PC-3 (cell line): ENCODE measurements around the gene GBE1. TPM values are rescaled to one million over a fixed set of nuclear protein-coding genes. Genes with fewer than 3 reads are reported as not detected.

Experiments
- ATAC-seq: fragments of 200-7000 bp; cut with Tn5 transposase; 2 replicates; pipeline ENCODE4 v1.9.1; 2020; ENCODE audit warnings: mild to moderate bottlenecking, moderate library complexity
- BruUV-seq: library from RNA; stranded (reverse); fragments of 400-500 nt; replicated peaks from 2 replicates; lab custom pipeline; 2021; lab: Mats Ljungman, UMichigan
- CTCF ChIA-PET: fragments of 300-600 bp; sonication (Branson Sonifier 250); formaldehyde crosslinking; loops from one replicate; lab custom pipeline; 2022; ENCODE audit warnings: antibody characterized with exemption; lab: Charles Lee
- POLR2A ChIA-PET: fragments of 300-600 bp; sonication (Branson Sonifier 250); formaldehyde crosslinking; loops from one replicate; lab custom pipeline; 2022; ENCODE audit warnings: antibody characterized with exemption; ENCODE audit not compliant: unreplicated experiment; lab: Charles Lee
- DNase-seq: peaks from one replicate; pipeline ENCODE4 v3.0.0-alpha.2; 2015
- H2AFZ ChIP-seq: fragments of 300-600 bp; sonication (generic); 2 replicates; pipeline ENCODE4 v1.6.0; 2016; ENCODE audit warnings: antibody characterized with exemption, low read length
- H3F3A ChIP-seq: fragments of 300-600 bp; sonication (generic); one replicate; pipeline ENCODE4 v1.6.0; 2017; ENCODE audit warnings: antibody characterized with exemption, low read length, control low read depth, mild to moderate bottlenecking; ENCODE audit not compliant: unreplicated experiment
- H3K27ac ChIP-seq: fragments of 300-600 bp; sonication (generic); 2 replicates; pipeline ENCODE4 v1.5.1; 2016; ENCODE audit warnings: mild to moderate bottlenecking, low read length
- H3K27me3 ChIP-seq: fragments of 300-600 bp; sonication (generic); 2 replicates; pipeline ENCODE4 v1.6.1; 2016; ENCODE audit warnings: low read length, mixed read lengths
- H3K36me3 ChIP-seq: fragments of 300-600 bp; sonication (generic); 2 replicates; pipeline ENCODE4 v1.6.1; 2016; ENCODE audit warnings: low read depth, mixed run types, low read length, mixed read lengths
- H3K4me1 ChIP-seq: fragments of 300-600 bp; sonication (generic); 2 replicates; pipeline ENCODE4 v1.5.1; 2016; ENCODE audit warnings: low read length; ENCODE audit not compliant: insufficient read depth
- H3K4me2 ChIP-seq: fragments of 300-600 bp; sonication (generic); 2 replicates; pipeline ENCODE4 v1.6.0; 2016; ENCODE audit warnings: low read length
- H3K4me3 ChIP-seq: fragments of 300-600 bp; sonication (generic); 2 replicates; pipeline ENCODE4 v1.5.1; 2016; ENCODE audit warnings: mild to moderate bottlenecking, low read length, mixed read lengths
- H3K79me2 ChIP-seq: fragments of 300-600 bp; sonication (generic); 2 replicates; pipeline ENCODE4 v1.6.1; 2017; ENCODE audit warnings: low read length, mixed read lengths
- H3K9ac ChIP-seq: fragments of 300-600 bp; sonication (generic); 2 replicates; pipeline ENCODE4 v1.6.0; 2016; ENCODE audit warnings: mild to moderate bottlenecking, low read length
- H3K9me2 ChIP-seq: fragments of 300-600 bp; sonication (generic); replicated peaks from 2 replicates; pipeline ENCODE4 v1.6.1; 2016; ENCODE audit warnings: mixed run types, low read length, mixed read lengths
- H3K9me3 ChIP-seq: fragments of 300-600 bp; sonication (generic); 2 replicates; pipeline ENCODE4 v1.6.1; 2016; ENCODE audit warnings: low read length, mixed read lengths
- H4K20me1 ChIP-seq: fragments of 300-600 bp; sonication (generic); 2 replicates; pipeline ENCODE4 v1.6.1; 2016; ENCODE audit warnings: low read length, mixed read lengths
- CTCF ChIP-seq: fragments of 300-600 bp; sonication (generic); conservative IDR thresholded peaks from 2 replicates; pipeline ENCODE4 v1.5.1; 2017; ENCODE audit warnings: antibody characterized with exemption, low read depth, mild to moderate bottlenecking, low read length
- EZH2 ChIP-seq: fragments of 300-600 bp; sonication (generic); IDR thresholded peaks from one replicate; pipeline ENCODE4 v1.6.1; 2017; ENCODE audit warnings: antibody characterized with exemption, mild to moderate bottlenecking, low read length; ENCODE audit not compliant: unreplicated experiment
- EZH2phosphoT487 ChIP-seq: fragments of 300-600 bp; sonication (generic); IDR thresholded peaks from 2 replicates; pipeline ENCODE4 v1.6.1; 2018; ENCODE audit warnings: mild to moderate bottlenecking, antibody characterized with exemption, low read length, borderline replicate concordance
- intact Hi-C: fragments of 100-400 bp; cut with micrococcal nuclease; formaldehyde crosslinking; loops from 2 replicates; pipeline ENCODE4 v1.9.0; 2023
- total RNA-seq: library from RNA; depleted of rRNA; stranded (reverse); fragments of >200 nt; gene quantifications from 2 replicates; pipeline ENCODE4 v1.2.3, GENCODE V29; 2014

The GBE1 gene
- total RNA-seq, 1 experiment from 2014 or later, result 57.7 TPM

DNA sequence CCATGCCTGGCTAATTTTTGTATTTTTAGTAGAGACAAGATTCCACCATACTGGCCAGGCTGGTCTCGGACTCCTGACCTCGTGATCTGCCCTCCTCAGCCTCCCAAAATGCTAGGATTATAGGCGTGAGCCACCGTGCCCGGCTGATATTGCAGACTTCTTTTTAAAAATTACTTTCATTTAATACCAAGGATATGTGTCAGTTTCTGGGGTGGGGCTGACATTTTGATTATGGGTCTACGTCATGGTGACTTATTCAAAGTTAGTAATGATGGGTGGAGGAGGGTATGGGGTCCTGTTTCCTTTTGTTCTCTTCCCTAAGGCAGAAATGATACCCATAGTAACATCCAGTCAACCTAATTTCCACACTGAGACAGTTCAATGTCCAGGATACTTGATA, 34.7 kb downstream of the GBE1 start:
- peak overlapping the region; percentile 91 for H3K27ac ChIP-seq
- intact Hi-C loops, result loop anchor here (1.0 kb wide), 1 partner anchor 17 kb away; no protein-coding TSS in a partner anchor
- H4K20me1 ChIP-seq, result no peaks in the 10 kb centered on the region
- H3K27me3 ChIP-seq, result no peaks in the 10 kb centered on the region
- CTCF ChIA-PET, result no interaction called here
- H3K36me3 ChIP-seq, result no peaks in the 10 kb centered on the region
- no TSS peak for BruUV-seq
- peaks cover 50% of the 10 kb centered on the region for H3K4me1 ChIP-seq
- H3K9me3 ChIP-seq, result no peaks in the 10 kb centered on the region
- TF ChIP-seq EZH2 (no peak), CTCF (no peak), EZH2phosphoT487 (no peak)
- H3K9me2 ChIP-seq, result no peaks in the 10 kb centered on the region
- H2AFZ ChIP-seq, result no peak overlapping the region
- peak overlapping the region; percentile 48 for H3K4me3 ChIP-seq
- POLR2A ChIA-PET, result no interaction called here
- H3K9ac ChIP-seq, result peak overlapping the region; percentile 73
- DNase-seq, result peak; percentile 80
- H3K79me2 ChIP-seq, result peaks cover 61% of the 10 kb centered on the region
- H3F3A ChIP-seq, result no peaks in the 10 kb centered on the region
- peak; percentile 59 for ATAC-seq
- H3K4me2 ChIP-seq, result peak overlapping the region; percentile 79

- no peaks in the 10 kb centered on the region for H4K20me1 ChIP-seq
- H3K9me3 ChIP-seq, result no peaks in the 10 kb centered on the region
- peak overlapping the region; percentile 79 for H3K4me2 ChIP-seq
- ATAC-seq (peak; percentile 60), DNase-seq (peak; percentile 59)
- no TSS peak for BruUV-seq
- H3K4me1 ChIP-seq, result peaks cover 50% of the 10 kb centered on the region
- POLR2A ChIA-PET, result interaction anchor here (0.5 to 0.7 kb wide), 2 partner anchors 9 to 41 kb away, joined by 3 read pairs; no protein-coding TSS in a partner anchor
- TF ChIP-seq EZH2, result no peak
- no peak for TF ChIP-seq EZH2phosphoT487
- no peak for TF ChIP-seq CTCF
- CTCF ChIA-PET, result no interaction called here
- no peak overlapping the region for H2AFZ ChIP-seq
- H3K9ac ChIP-seq, result peak overlapping the region; percentile 73
- no peaks in the 10 kb centered on the region for H3K27me3 ChIP-seq
- H3F3A ChIP-seq, result no peaks in the 10 kb centered on the region
- peak overlapping the region; percentile 48 for H3K4me3 ChIP-seq
- no peaks in the 10 kb centered on the region for H3K36me3 ChIP-seq
- intact Hi-C loops, result loop anchor here (1.0 kb wide), 1 partner anchor 17 kb away; no protein-coding TSS in a partner anchor
- no peaks in the 10 kb centered on the region for H3K9me2 ChIP-seq
- H3K79me2 ChIP-seq, result peaks cover 61% of the 10 kb centered on the region
- H3K27ac ChIP-seq, result peak overlapping the region; percentile 91
Observed at GRCh38 chr3:81726132-81726531, 35.3 kb downstream of the GBE1 start.

DNA sequence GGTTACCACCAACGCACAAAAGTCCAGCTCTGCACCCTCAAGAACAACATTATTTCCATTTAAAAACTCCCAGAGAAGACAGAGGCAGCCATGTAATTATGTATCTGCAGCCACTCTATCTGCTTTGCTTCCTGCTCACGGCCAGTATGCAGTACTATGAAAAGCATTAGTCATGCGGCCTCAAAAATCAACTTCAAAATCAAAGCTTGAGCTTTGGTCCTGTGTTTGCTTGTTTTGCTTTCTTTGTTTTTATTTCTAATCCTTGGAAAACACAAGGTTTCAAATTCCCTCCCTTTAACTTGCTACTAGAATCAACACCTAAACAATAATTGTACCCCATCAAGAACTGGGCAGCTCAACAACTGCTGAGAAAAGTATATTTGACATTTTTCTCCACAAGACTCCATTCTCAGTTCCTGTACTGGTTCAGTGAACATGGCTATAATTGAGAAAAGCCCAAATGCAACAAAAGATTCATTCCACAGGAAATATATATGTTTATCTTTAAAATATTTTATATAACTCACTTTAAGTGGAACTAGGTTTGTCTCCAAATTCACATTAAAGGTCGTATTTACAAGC, 37.6 kb downstream of the GBE1 start:
- no peaks in the 10 kb centered on the region for H3K36me3 ChIP-seq
- BruUV-seq, result no TSS peak
- TF ChIP-seq EZH2, result no peak
- H4K20me1 ChIP-seq, result no peaks in the 10 kb centered on the region
- H3K79me2 ChIP-seq, result peaks cover 43% of the 10 kb centered on the region
- peak overlapping the region; percentile 51 for H3K4me2 ChIP-seq
- H3K4me1 ChIP-seq, result peaks cover 41% of the 10 kb centered on the region
- peak; percentile 63 for DNase-seq
- H2AFZ ChIP-seq, result peak overlapping the region; percentile 40
- H3K27me3 ChIP-seq, result no peaks in the 10 kb centered on the region
- H3K9me2 ChIP-seq, result no peaks in the 10 kb centered on the region
- H3F3A ChIP-seq, result no peaks in the 10 kb centered on the region
- ChIA-PET POLR2A (no interaction called here), CTCF (no interaction called here)
- intact Hi-C loops, result no loop called here
- H3K9ac ChIP-seq, result peak overlapping the region; percentile 26; the same call in 1 of the 2 replicates
- H3K27ac ChIP-seq, result peak overlapping the region; percentile 49
- no peak overlapping the region for H3K4me3 ChIP-seq
- ATAC-seq, result peak; percentile 69
- H3K9me3 ChIP-seq, result no peaks in the 10 kb centered on the region
